PC-3 (cell line): ENCODE results near the gene FARS2. TPM values are rescaled to one million over a fixed set of nuclear protein-coding genes. Genes with fewer than 3 reads are reported as not detected.
A peak's percentile ranks its signal among the peaks of the same experiment; 100 is the strongest.

Experiments
- ATAC-seq: fragments of 200-7000 bp; cut with Tn5 transposase; 2 replicates; pipeline ENCODE4 v1.9.1; 2020; ENCODE audit warnings: mild to moderate bottlenecking, moderate library complexity
- BruUV-seq: library from RNA; stranded (reverse); fragments of 400-500 nt; replicated peaks from 2 replicates; lab custom pipeline; 2021; lab: Mats Ljungman, UMichigan
- CTCF ChIA-PET: fragments of 300-600 bp; sonication (Branson Sonifier 250); formaldehyde crosslinking; loops from one replicate; lab custom pipeline; 2022; ENCODE audit warnings: antibody characterized with exemption; lab: Charles Lee
- POLR2A ChIA-PET: fragments of 300-600 bp; sonication (Branson Sonifier 250); formaldehyde crosslinking; loops from one replicate; lab custom pipeline; 2022; ENCODE audit warnings: antibody characterized with exemption; ENCODE audit not compliant: unreplicated experiment; lab: Charles Lee
- DNase-seq: peaks from one replicate; pipeline ENCODE4 v3.0.0-alpha.2; 2015
- H2AFZ ChIP-seq: fragments of 300-600 bp; sonication (generic); 2 replicates; pipeline ENCODE4 v1.6.0; 2016; ENCODE audit warnings: antibody characterized with exemption, low read length
- H3F3A ChIP-seq: fragments of 300-600 bp; sonication (generic); one replicate; pipeline ENCODE4 v1.6.0; 2017; ENCODE audit warnings: antibody characterized with exemption, low read length, control low read depth, mild to moderate bottlenecking; ENCODE audit not compliant: unreplicated experiment
- H3K27ac ChIP-seq: fragments of 300-600 bp; sonication (generic); 2 replicates; pipeline ENCODE4 v1.5.1; 2016; ENCODE audit warnings: mild to moderate bottlenecking, low read length
- H3K27me3 ChIP-seq: fragments of 300-600 bp; sonication (generic); 2 replicates; pipeline ENCODE4 v1.6.1; 2016; ENCODE audit warnings: low read length, mixed read lengths
- H3K36me3 ChIP-seq: fragments of 300-600 bp; sonication (generic); 2 replicates; pipeline ENCODE4 v1.6.1; 2016; ENCODE audit warnings: low read depth, mixed run types, low read length, mixed read lengths
- H3K4me1 ChIP-seq: fragments of 300-600 bp; sonication (generic); 2 replicates; pipeline ENCODE4 v1.5.1; 2016; ENCODE audit warnings: low read length; ENCODE audit not compliant: insufficient read depth
- H3K4me2 ChIP-seq: fragments of 300-600 bp; sonication (generic); 2 replicates; pipeline ENCODE4 v1.6.0; 2016; ENCODE audit warnings: low read length
- H3K4me3 ChIP-seq: fragments of 300-600 bp; sonication (generic); 2 replicates; pipeline ENCODE4 v1.5.1; 2016; ENCODE audit warnings: mild to moderate bottlenecking, low read length, mixed read lengths
- H3K79me2 ChIP-seq: fragments of 300-600 bp; sonication (generic); 2 replicates; pipeline ENCODE4 v1.6.1; 2017; ENCODE audit warnings: low read length, mixed read lengths
- H3K9ac ChIP-seq: fragments of 300-600 bp; sonication (generic); 2 replicates; pipeline ENCODE4 v1.6.0; 2016; ENCODE audit warnings: mild to moderate bottlenecking, low read length
- H3K9me2 ChIP-seq: fragments of 300-600 bp; sonication (generic); replicated peaks from 2 replicates; pipeline ENCODE4 v1.6.1; 2016; ENCODE audit warnings: mixed run types, low read length, mixed read lengths
- H3K9me3 ChIP-seq: fragments of 300-600 bp; sonication (generic); 2 replicates; pipeline ENCODE4 v1.6.1; 2016; ENCODE audit warnings: low read length, mixed read lengths
- H4K20me1 ChIP-seq: fragments of 300-600 bp; sonication (generic); 2 replicates; pipeline ENCODE4 v1.6.1; 2016; ENCODE audit warnings: low read length, mixed read lengths
- CTCF ChIP-seq: fragments of 300-600 bp; sonication (generic); conservative IDR thresholded peaks from 2 replicates; pipeline ENCODE4 v1.5.1; 2017; ENCODE audit warnings: antibody characterized with exemption, low read depth, mild to moderate bottlenecking, low read length
- EZH2 ChIP-seq: fragments of 300-600 bp; sonication (generic); IDR thresholded peaks from one replicate; pipeline ENCODE4 v1.6.1; 2017; ENCODE audit warnings: antibody characterized with exemption, mild to moderate bottlenecking, low read length; ENCODE audit not compliant: unreplicated experiment
- EZH2phosphoT487 ChIP-seq: fragments of 300-600 bp; sonication (generic); IDR thresholded peaks from 2 replicates; pipeline ENCODE4 v1.6.1; 2018; ENCODE audit warnings: mild to moderate bottlenecking, antibody characterized with exemption, low read length, borderline replicate concordance
- intact Hi-C: fragments of 100-400 bp; cut with micrococcal nuclease; formaldehyde crosslinking; loops from 2 replicates; pipeline ENCODE4 v1.9.0; 2023
- total RNA-seq: library from RNA; depleted of rRNA; stranded (reverse); fragments of >200 nt; gene quantifications from 2 replicates; pipeline ENCODE4 v1.2.3, GENCODE V29; 2014

Gene FARS2
- total RNA-seq, 1 experiment from 2014 or later = 23.0 TPM

- Histone ChIP-seq H2AFZ (no peak overlapping the region), H3K4me1 (peaks cover 15% of the 10 kb centered on the region), H3K9ac (no peak overlapping the region), H4K20me1 (no peaks in the 10 kb centered on the region), H3K4me3 (no peak overlapping the region), H3K36me3 (no peaks in the 10 kb centered on the region), H3K4me2 (no peak overlapping the region), H3K27me3 (no peaks in the 10 kb centered on the region), H3K27ac (no peak overlapping the region), H3K79me2 (no peaks in the 10 kb centered on the region), H3K9me3 (no peaks in the 10 kb centered on the region), H3K9me2 (no peaks in the 10 kb centered on the region), H3F3A (no peaks in the 10 kb centered on the region)
- TF ChIP-seq CTCF (no peak), EZH2phosphoT487 (no peak), EZH2 (no peak)
- intact Hi-C loops = no loop called here
- ATAC-seq (no peak), DNase-seq (no peak)
- POLR2A ChIA-PET = no interaction called here
- CTCF ChIA-PET = no interaction called here
- no TSS peak for BruUV-seq
Observed at GRCh38 chr6:5693225-5694145, 432.2 kb downstream of the FARS2 start.

- no peaks in the 10 kb centered on the region for H3K27me3 ChIP-seq
Observed at GRCh38 chr6:5695260-5696245, 434.2 kb downstream of the FARS2 start.

More at GRCh38 chr6:5695260-5696245, 434.2 kb downstream of the FARS2 start:
- ChIA-PET CTCF (no interaction called here), POLR2A (no interaction called here)
- no peaks in the 10 kb centered on the region for H3K36me3 ChIP-seq
- no peaks in the 10 kb centered on the region for H3K9me2 ChIP-seq
- no peak for TF ChIP-seq CTCF
- no peak for TF ChIP-seq EZH2
- no peak for TF ChIP-seq EZH2phosphoT487
- no peaks in the 10 kb centered on the region for H3K9me3 ChIP-seq
- DNase-seq = peak; percentile 69
- H3K27ac ChIP-seq = peak overlapping the region; percentile 70
- no peak overlapping the region for H3K4me3 ChIP-seq
- H2AFZ ChIP-seq = no peak overlapping the region
- H3K79me2 ChIP-seq = no peaks in the 10 kb centered on the region
- BruUV-seq = TSS peak; percentile 26
- peaks cover 15% of the 10 kb centered on the region for H3K4me1 ChIP-seq
- intact Hi-C loops = no loop called here
- H3F3A ChIP-seq = no peaks in the 10 kb centered on the region
- peak overlapping the region; percentile 2 for H3K4me2 ChIP-seq
- no peak overlapping the region for H3K9ac ChIP-seq
- peak; percentile 86 for ATAC-seq
- H4K20me1 ChIP-seq = no peaks in the 10 kb centered on the region
